GM12892 (cell line): ENCODE measurements around the gene SFSWAP.

ENCODE experiments used
- POLR2A ChIP-seq: IDR thresholded peaks from 2 replicates; pipeline ENCODE4 v1.6.1; 2011; ENCODE audit warnings: low read depth, low read length, control low read depth
- POLR2AphosphoS5 ChIP-seq: IDR thresholded peaks from 2 replicates; pipeline ENCODE4 v1.6.1; 2011; ENCODE audit warnings: low read depth, low read length, control low read depth
- TAF1 ChIP-seq: IDR thresholded peaks from 2 replicates; pipeline ENCODE4 v1.6.1; 2011; ENCODE audit warnings: low read depth, mild to moderate bottlenecking, control low read depth, low read length, borderline replicate concordance

- TF ChIP-seq POLR2AphosphoS5 (no peak), POLR2A (no peak), TAF1 (no peak)
Measured at GRCh38 chr12:131728720-131729119, 17.8 kb downstream of the SFSWAP start.
